Thyroid gland (tissue), 4 donors: ENCODE results near the gene TM9SF3.

Experiments used
- CTCF ChIP-seq, 6 experiments: fragments of 200-600 bp in 3 of 6; fragments of 450-650 bp in 3 of 6; sonication (generic) in 3 of 6; IDR thresholded peaks; one replicate each; pipeline ENCODE4 v1.5.1; 2016 to 2019; ENCODE audit warnings: antibody characterized with exemption in 6 of 6, mild to moderate bottlenecking in 2 of 6, inconsistent platforms in 1 of 6, moderate library complexity in 1 of 6
- POLR2A ChIP-seq, 2 donors: fragments of 450-650 bp; IDR thresholded peaks; one replicate each; pipeline ENCODE4 v1.6.1; 2017; ENCODE audit warnings: antibody characterized with exemption in 2 of 2, mild to moderate bottlenecking in 2 of 2, moderate library complexity in 1 of 2

GRCh38 chr10:96608805-96609204 lies 22.0 kb upstream of the TM9SF3 start:
- no peak for TF ChIP-seq CTCF (IDR thresholded peaks at IDR 0.05)
- TF ChIP-seq POLR2A (IDR thresholded peaks at IDR 0.05), result no peak
